ENCODE data around the gene ZNF837.

- TF ChIP-seq EZH2 (IDR thresholded peaks at IDR 0.05), result no peak
- TF ChIP-seq CTCF (IDR thresholded peaks at IDR 0.05), result no peak
- no peak for TF ChIP-seq EZH2phosphoT487 (IDR thresholded peaks at IDR 0.05)
Observed at GRCh38 chr19:58336216-58336615, 44.6 kb downstream of the ZNF837 start.
